ENCODE data around the gene ZNF689.

ZNF689 gene

DNA sequence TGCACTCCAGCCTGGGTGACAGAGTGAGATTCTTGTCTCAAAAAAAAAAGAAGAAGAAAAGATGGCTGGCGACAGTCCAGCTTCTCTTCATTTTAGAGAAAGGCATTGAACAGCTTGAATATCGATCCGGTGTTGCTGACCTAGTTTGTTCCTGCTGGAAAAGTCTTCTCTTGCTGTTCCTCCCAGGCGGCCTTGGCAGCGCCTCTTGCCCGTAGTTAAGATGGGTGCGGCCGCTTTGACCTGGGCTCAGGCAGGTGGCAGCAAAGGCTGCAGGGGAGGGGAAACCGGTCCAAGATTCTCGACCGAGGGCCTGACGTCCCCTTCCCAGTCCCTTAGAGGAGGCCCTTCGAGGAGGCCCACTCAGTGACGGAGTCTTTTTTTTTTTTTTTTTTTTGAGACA lies 48.2 kb downstream of the ZNF689 start:
- no peak for DNase-seq (ENCODE audit: low read depth)

- DNase-seq (ENCODE audit: low read depth) = no peak
Observed at GRCh38 chr16:30561089-30561816, 48.9 kb downstream of the ZNF689 start.

DNA sequence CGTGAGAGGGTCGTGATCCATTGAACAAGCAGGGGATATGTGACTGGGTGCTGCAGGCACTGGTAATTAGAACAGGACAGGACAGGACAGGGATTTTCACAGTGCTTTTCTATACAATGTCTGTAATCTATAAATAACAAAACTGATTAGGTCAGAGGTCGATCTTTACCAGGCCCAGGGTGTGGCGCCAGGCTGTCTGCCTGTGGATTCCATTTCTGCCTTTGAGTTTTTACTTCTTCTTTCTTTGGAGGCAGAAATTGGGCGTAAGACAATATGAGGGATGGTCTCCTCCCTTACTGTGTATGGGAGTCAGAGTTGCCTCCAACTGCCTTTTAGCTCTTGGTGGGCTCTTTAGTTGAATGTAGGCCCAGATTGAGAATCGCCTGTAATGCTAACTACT lies 50.5 kb downstream of the ZNF689 start:
- DNase-seq (ENCODE audit: low read depth) = no peak

- DNase-seq (ENCODE audit: low read depth) = no peak
Observed at GRCh38 chr16:30558789-30559377, 51.3 kb downstream of the ZNF689 start.

DNA sequence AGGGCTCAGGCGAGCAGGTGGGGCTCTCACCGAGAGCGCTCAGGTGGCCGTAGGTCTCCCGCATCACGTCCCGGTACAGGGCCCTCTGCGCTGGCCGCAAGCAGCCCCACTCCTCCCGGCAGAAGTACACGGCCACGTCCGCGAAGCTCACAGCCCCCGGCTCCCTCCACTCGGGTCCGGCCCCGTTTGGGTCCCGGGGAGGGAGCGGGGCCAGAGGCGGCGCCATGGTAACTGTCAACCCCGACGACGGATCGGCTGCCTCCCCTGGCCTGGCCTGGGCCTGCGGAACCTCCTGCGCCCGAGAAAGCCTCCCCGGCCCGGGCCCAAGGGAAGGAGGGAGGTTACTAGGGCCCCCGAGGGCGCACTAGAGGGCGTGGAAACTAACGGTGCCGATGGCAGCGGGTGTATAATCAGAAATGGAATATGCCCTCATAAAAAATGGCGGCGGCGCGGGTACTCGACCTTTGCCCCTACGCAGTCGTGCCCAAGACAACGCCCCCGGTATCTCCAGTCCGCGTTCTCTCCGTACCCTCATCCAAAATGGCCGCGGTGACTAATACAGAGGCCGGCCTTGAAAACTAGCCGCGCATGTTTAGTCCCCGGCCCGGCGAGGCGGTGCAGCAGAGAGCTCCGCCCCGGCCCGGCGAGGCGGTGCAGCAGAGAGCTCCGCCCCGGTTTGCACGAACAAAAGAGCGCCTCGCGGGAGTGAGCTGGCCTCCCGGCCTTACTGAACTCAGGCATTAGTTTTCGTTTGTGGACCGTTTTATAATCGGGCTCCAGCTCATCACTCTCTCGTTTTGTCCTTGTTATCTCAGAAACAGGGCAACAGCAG lies 52.0 kb downstream of the ZNF689 start, which contains the start of gene ZNF764:
Gene ZNF764, minus strand, starts transcription at position 418 of the 832 bp plus-strand sequence. Its CDS starts 192 bp downstream, at position 226.
- DNase-seq (ENCODE audit: low read depth) = peak; percentile 98

DNA sequence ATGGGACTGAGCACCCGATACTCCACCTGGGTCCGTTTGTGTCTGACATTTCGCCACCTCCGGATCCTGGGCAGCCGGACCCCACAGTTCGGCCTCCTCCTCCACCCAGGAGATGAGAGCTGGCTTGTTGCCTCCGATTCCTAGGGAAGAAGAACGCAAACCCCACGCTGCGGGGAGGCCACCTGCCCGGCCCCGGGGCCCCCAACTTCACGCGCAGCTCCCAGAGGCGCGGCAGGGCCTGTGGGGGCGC lies 52.6 kb downstream of the ZNF689 start:
- DNase-seq (ENCODE audit: low read depth) = no peak

- no peak for DNase-seq (ENCODE audit: low read depth)
Observed at GRCh38 chr16:30556125-30556473, 54.1 kb downstream of the ZNF689 start.

- DNase-seq (ENCODE audit: low read depth) = no peak
Observed at GRCh38 chr16:30555315-30556124, 54.7 kb downstream of the ZNF689 start.

- DNase-seq (ENCODE audit: low read depth) = no peak
Observed at GRCh38 chr16:30554557-30555314, 55.5 kb downstream of the ZNF689 start.

GRCh38 chr16:30553393-30553899 lies 56.7 kb downstream of the ZNF689 start:
- DNase-seq (ENCODE audit: low read depth) = no peak

DNA sequence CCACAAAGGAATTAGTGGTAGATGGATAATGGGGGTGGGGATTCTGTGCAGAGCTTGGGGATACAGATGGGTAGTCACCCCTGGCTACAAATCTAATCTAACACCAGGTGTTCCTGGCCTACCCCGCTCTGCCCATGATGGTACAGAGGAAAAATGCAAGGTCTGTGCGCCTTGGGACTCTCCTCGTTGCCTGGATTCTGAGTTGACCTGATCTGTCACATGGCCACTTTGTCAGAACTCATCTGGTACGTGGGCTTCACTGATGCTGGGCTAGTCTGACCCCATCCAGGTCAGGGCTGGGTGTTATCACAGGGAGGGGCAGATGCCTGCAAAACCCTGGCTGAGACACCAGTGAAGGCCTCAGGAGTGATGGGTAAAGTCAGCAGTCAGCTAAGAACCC lies 57.2 kb downstream of the ZNF689 start:
- DNase-seq (ENCODE audit: low read depth) = no peak
